ENCODE measurements around the gene CDX1.

GRCh38 chr5:150131461-150131860, 35.1 kb upstream of the CDX1 start:
- TF ChIP-seq POLR2AphosphoS5 (IDR thresholded peaks at IDR 0.05) (no peak), CTCF (IDR thresholded peaks at IDR 0.05) (no peak)
